Neural cell (in vitro differentiated cells): ENCODE results near the gene SLC12A7. TPM values are rescaled to one million over a fixed set of nuclear protein-coding genes. Genes with fewer than 3 reads are reported as not detected.
"Not testable (repeated sequence)": the region's sequence is repeated elsewhere in the genome, so short reads cannot be mapped to it uniquely, and the experiment has no call there.

Source experiments
- H2AFZ ChIP-seq: fragments of 200-600, 300-800 bp; sonication (generic), shearing (Covaris generic); 2 replicates; pipeline ENCODE4 v1.6.0; 2014; ENCODE audit warnings: low read depth, mild to moderate bottlenecking, antibody characterized with exemption, low read length, moderate library complexity
- H3F3A ChIP-seq: fragments of 200-600 bp; shearing (Covaris generic); 2 replicates; pipeline ENCODE4 v1.6.1; 2016; ENCODE audit warnings: mild to moderate bottlenecking, moderate library complexity, mixed read lengths, antibody characterized with exemption, low read length; ENCODE audit not compliant: insufficient read depth, poor library complexity, severe bottlenecking
- H3K27ac ChIP-seq: fragments of 200-600, 300-800 bp; sonication (generic), shearing (Covaris generic); 2 replicates; pipeline ENCODE4 v1.5.1; 2014; ENCODE audit warnings: mild to moderate bottlenecking, low read length, moderate library complexity
- H3K27me3 ChIP-seq: fragments of 300-800, 200-600 bp; sonication (generic), shearing (Covaris generic); 2 replicates; pipeline ENCODE4 v1.6.0; 2014; ENCODE audit warnings: mild to moderate bottlenecking, low read depth, low read length, moderate library complexity; ENCODE audit not compliant: insufficient read depth
- H3K36me3 ChIP-seq: fragments of 300-800, 200-600 bp; sonication (generic), shearing (Covaris generic); 2 replicates; pipeline ENCODE4 v1.5.1; 2014; ENCODE audit warnings: mild to moderate bottlenecking, antibody characterized with exemption, low read length, moderate library complexity; ENCODE audit not compliant: insufficient read depth
- H3K4me2 ChIP-seq: fragments of 300-800, 200-600 bp; sonication (generic), shearing (Covaris generic); 2 replicates; pipeline ENCODE4 v1.6.0; 2014; ENCODE audit warnings: mild to moderate bottlenecking, low read length
- H3K4me3 ChIP-seq: fragments of 300-800, 200-600 bp; sonication (generic), shearing (Covaris generic); 2 replicates; pipeline ENCODE4 v1.5.1; 2014; ENCODE audit warnings: mild to moderate bottlenecking, low read length, moderate library complexity
- H3K79me2 ChIP-seq: fragments of 200-600 bp; shearing (Covaris generic); replicated peaks from 2 replicates; pipeline ENCODE4 v1.6.0; 2014; ENCODE audit warnings: mild to moderate bottlenecking, low read length, moderate library complexity; ENCODE audit not compliant: insufficient read depth
- H3K9ac ChIP-seq: fragments of 300-800, 200-600 bp; sonication (generic), shearing (Covaris generic); 2 replicates; pipeline ENCODE4 v1.6.1; 2016; ENCODE audit warnings: mild to moderate bottlenecking, low read length, mixed read lengths
- H3K9me2 ChIP-seq: fragments of 200-600 bp; shearing (Covaris generic); 2 replicates; pipeline ENCODE4 v1.6.1; 2016; ENCODE audit warnings: mild to moderate bottlenecking, low read length, mixed read lengths; ENCODE audit not compliant: insufficient read depth
- H3K9me3 ChIP-seq: fragments of 200-600, 300-800 bp; sonication (generic), shearing (Covaris generic); 2 replicates; pipeline ENCODE4 v1.6.1; 2016; ENCODE audit warnings: mild to moderate bottlenecking, mixed run types, low read length, moderate library complexity, mixed read lengths
- H4K20me1 ChIP-seq: fragments of 200-600 bp; shearing (Covaris generic); 2 replicates; pipeline ENCODE4 v1.6.1; 2016; ENCODE audit warnings: mild to moderate bottlenecking, mixed run types; ENCODE audit not compliant: insufficient read depth
- CTCF ChIP-seq: fragments of 450-650 bp; IDR thresholded peaks from 2 replicates; pipeline ENCODE4 v1.5.1; 2014; ENCODE audit warnings: antibody characterized with exemption, mild to moderate bottlenecking, moderate library complexity; ENCODE audit not compliant: poor library complexity, severe bottlenecking
- EP300 ChIP-seq: fragments of 450-650 bp; conservative IDR thresholded peaks from 2 replicates; pipeline ENCODE4 v1.6.1; 2014; ENCODE audit warnings: antibody characterized with exemption, mild to moderate bottlenecking, moderate library complexity; ENCODE audit not compliant: poor library complexity, severe bottlenecking
- EZH2 ChIP-seq: fragments of 200-600, 300-800 bp; shearing (Covaris generic), sonication (generic); IDR thresholded peaks from 2 replicates; pipeline ENCODE4 v1.6.1; 2014; ENCODE audit warnings: antibody characterized with exemption, low read length, borderline replicate concordance, mild to moderate bottlenecking; ENCODE audit not compliant: insufficient read depth, poor library complexity, severe bottlenecking
- MXI1 ChIP-seq: fragments of 450-650 bp; conservative IDR thresholded peaks from 2 replicates; pipeline ENCODE4 v1.6.1; 2014; ENCODE audit warnings: antibody characterized with exemption, mild to moderate bottlenecking; ENCODE audit not compliant: poor library complexity, severe bottlenecking
- POLR2AphosphoS5 ChIP-seq: IDR thresholded peaks from 2 replicates; pipeline ENCODE4 v1.6.1; 2012
- RAD21 ChIP-seq: fragments of 450-650 bp; conservative IDR thresholded peaks from 2 replicates; pipeline ENCODE4 v1.6.1; 2014; ENCODE audit warnings: antibody characterized with exemption, mild to moderate bottlenecking, moderate library complexity
- REST ChIP-seq: IDR thresholded peaks from 2 replicates; pipeline ENCODE4 v1.6.1; 2012; ENCODE audit warnings: borderline replicate concordance
- SMC3 ChIP-seq: fragments of 450-650 bp; conservative IDR thresholded peaks from 2 replicates; pipeline ENCODE4 v1.6.1; 2014; ENCODE audit warnings: antibody characterized with exemption, mild to moderate bottlenecking, moderate library complexity; ENCODE audit not compliant: poor library complexity
- TAF1 ChIP-seq: IDR thresholded peaks from 2 replicates; pipeline ENCODE4 v1.6.1; 2012; ENCODE audit warnings: low read depth
- polyA plus RNA-seq: library from polyadenylated mRNA; depleted of rRNA; stranded (reverse); fragments of >200 nt; gene quantifications from 2 replicates; pipeline ENCODE4 v1.2.3, GENCODE V29; 2014

Gene SLC12A7
- polyA plus RNA-seq, 1 donor from 2014 or later, result 4.5 TPM

- Histone ChIP-seq H3K27me3 (no peaks in the 10 kb centered on the region), H3K9ac (no peak overlapping the region), H3K36me3 (no peaks in the 10 kb centered on the region), H3K27ac (no peak overlapping the region), H3K4me2 (no peak overlapping the region), H4K20me1 (no peaks in the 10 kb centered on the region), H3F3A (no peaks in the 10 kb centered on the region), H3K9me3 (no peaks in the 10 kb centered on the region), H2AFZ (no peak overlapping the region), H3K9me2 (no peaks in the 10 kb centered on the region), H3K4me3 (no peak overlapping the region), H3K79me2 (no peaks in the 10 kb centered on the region)
- no peak for TF ChIP-seq SMC3
- TF ChIP-seq EZH2, result no peak
- no peak for TF ChIP-seq POLR2AphosphoS5
- TF ChIP-seq RAD21, result no peak
- no peak for TF ChIP-seq TAF1
- TF ChIP-seq EP300, result no peak
- TF ChIP-seq MXI1, result no peak
- TF ChIP-seq CTCF, result no peak
- no peak for TF ChIP-seq REST
Observed at GRCh38 chr5:1083823-1084605, 27.8 kb downstream of the SLC12A7 start.

GRCh38 chr5:1083026-1083425 lies 28.8 kb downstream of the SLC12A7 start:
- H3F3A ChIP-seq, H3K27ac ChIP-seq, H3K9me2 ChIP-seq, H3K27me3 ChIP-seq, H3K79me2 ChIP-seq, H4K20me1 ChIP-seq, H3K36me3 ChIP-seq, H3K4me2 ChIP-seq, H3K9ac ChIP-seq, H3K4me3 ChIP-seq, H2AFZ ChIP-seq, H3K9me3 ChIP-seq: not testable (repeated sequence)

GRCh38 chr5:1081519-1081918 lies 30.3 kb downstream of the SLC12A7 start:
- Histone ChIP-seq H3K4me2 (no peak overlapping the region), H2AFZ (no peak overlapping the region), H3K36me3 (no peaks in the 10 kb centered on the region), H3K27ac (no peak overlapping the region), H3K27me3 (no peaks in the 10 kb centered on the region), H3K4me3 (no peak overlapping the region), H4K20me1 (no peaks in the 10 kb centered on the region), H3K9me2 (no peaks in the 10 kb centered on the region), H3F3A (no peaks in the 10 kb centered on the region), H3K9ac (no peak overlapping the region), H3K9me3 (no peaks in the 10 kb centered on the region), H3K79me2 (no peaks in the 10 kb centered on the region)
- no peak for TF ChIP-seq TAF1
- no peak for TF ChIP-seq REST
- no peak for TF ChIP-seq EP300
- TF ChIP-seq RAD21, result no peak
- no peak for TF ChIP-seq EZH2
- no peak for TF ChIP-seq POLR2AphosphoS5
